Tibial nerve (tissue), 3 donors: ENCODE measurements around the gene RIMKLB.

Experiments used
- CTCF ChIP-seq, 5 experiments: fragments of 200-600 bp in 3 of 5; fragments of 450-650 bp in 2 of 5; sonication (generic) in 3 of 5; IDR thresholded peaks; one replicate each; pipeline ENCODE4 v1.5.1; 2016 to 2019; ENCODE audit warnings: antibody characterized with exemption in 5 of 5, mild to moderate bottlenecking in 3 of 5, moderate library complexity in 2 of 5
- POLR2A ChIP-seq, 2 donors: fragments of 450-650 bp; IDR thresholded peaks; one replicate each; pipeline ENCODE4 v1.6.1; 2017; ENCODE audit warnings: antibody characterized with exemption in 2 of 2, mild to moderate bottlenecking in 2 of 2, moderate library complexity in 2 of 2

- TF ChIP-seq CTCF (IDR thresholded peaks at IDR 0.05) (no peak), POLR2A (IDR thresholded peaks at IDR 0.05) (no peak)
These were observed 36.0 kb upstream of the RIMKLB start for GRCh38 chr12:8661751-8662150.
